ENCODE data around the gene UTS2. TPM values are rescaled to one million over a fixed set of nuclear protein-coding genes. Genes with fewer than 3 reads are reported as not detected.

Gene UTS2
- total RNA-seq, 1 experiment from 2014 or later = 31.0 TPM

DNA sequence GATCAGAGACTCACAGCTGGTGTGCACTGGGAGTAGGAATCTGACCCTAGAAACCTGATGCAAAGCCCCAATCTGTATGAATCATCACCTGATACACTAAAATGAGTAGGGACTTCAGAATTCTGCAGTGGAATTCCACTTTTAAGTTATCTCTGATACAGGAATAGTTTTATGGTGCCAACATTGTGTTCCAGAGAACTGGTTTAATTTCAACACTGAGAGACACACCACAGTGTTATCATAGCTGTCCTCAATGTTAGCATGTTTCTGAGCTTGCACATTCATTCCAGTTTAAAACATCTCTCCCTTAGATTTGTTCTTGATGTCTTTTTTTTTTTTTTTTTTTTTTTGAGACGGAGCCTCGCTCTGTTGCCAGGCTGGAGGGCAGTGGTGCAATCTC, 7.1 kb downstream of the UTS2 start:
- H3K27me3 ChIP-seq (replicated peaks; ENCODE audit: insufficient read depth, low read depth, low read length, poor library complexity) = no peaks in the 10 kb centered on the region
- no peak overlapping the region for H3K27ac ChIP-seq (ENCODE audit: low read depth, low read length, poor library complexity, severe bottlenecking)
- no peaks in the 10 kb centered on the region for H3K4me1 ChIP-seq (ENCODE audit: insufficient read depth, low read length, poor library complexity, severe bottlenecking)
- POLR2A ChIA-PET (ENCODE audit: low non-redundant PET) = no interaction called here
- H3K4me3 ChIP-seq (ENCODE audit: low read depth, low read length, poor library complexity, severe bottlenecking) = no peak overlapping the region
- no peaks in the 10 kb centered on the region for H3K9me3 ChIP-seq (ENCODE audit: low read depth, low read length, poor library complexity, severe bottlenecking)
- no peak for DNase-seq (ENCODE audit: low spot score)
- H3K36me3 ChIP-seq (ENCODE audit: insufficient read depth, low read length, poor library complexity, severe bottlenecking) = no peaks in the 10 kb centered on the region
- no TSS peak for BruUV-seq (replicated peaks)
- CTCF ChIA-PET = no interaction called here
- TF ChIP-seq EZH2 (IDR thresholded peaks at IDR 0.05; ENCODE audit: borderline replicate concordance, low read depth, low read length, poor library complexity, severe bottlenecking) = no peak
- TF ChIP-seq, protein P1, sequence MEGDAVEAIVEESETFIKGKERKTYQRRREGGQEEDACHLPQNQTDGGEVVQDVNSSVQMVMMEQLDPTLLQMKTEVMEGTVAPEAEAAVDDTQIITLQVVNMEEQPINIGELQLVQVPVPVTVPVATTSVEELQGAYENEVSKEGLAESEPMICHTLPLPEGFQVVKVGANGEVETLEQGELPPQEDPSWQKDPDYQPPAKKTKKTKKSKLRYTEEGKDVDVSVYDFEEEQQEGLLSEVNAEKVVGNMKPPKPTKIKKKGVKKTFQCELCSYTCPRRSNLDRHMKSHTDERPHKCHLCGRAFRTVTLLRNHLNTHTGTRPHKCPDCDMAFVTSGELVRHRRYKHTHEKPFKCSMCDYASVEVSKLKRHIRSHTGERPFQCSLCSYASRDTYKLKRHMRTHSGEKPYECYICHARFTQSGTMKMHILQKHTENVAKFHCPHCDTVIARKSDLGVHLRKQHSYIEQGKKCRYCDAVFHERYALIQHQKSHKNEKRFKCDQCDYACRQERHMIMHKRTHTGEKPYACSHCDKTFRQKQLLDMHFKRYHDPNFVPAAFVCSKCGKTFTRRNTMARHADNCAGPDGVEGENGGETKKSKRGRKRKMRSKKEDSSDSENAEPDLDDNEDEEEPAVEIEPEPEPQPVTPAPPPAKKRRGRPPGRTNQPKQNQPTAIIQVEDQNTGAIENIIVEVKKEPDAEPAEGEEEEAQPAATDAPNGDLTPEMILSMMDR (conservative IDR thresholded peaks at IDR 0.05; ENCODE audit: low read depth, low read length) = no peak
- intact Hi-C loops (cut with micrococcal nuclease; ENCODE audit: unreplicated experiment) = no loop called here

DNA sequence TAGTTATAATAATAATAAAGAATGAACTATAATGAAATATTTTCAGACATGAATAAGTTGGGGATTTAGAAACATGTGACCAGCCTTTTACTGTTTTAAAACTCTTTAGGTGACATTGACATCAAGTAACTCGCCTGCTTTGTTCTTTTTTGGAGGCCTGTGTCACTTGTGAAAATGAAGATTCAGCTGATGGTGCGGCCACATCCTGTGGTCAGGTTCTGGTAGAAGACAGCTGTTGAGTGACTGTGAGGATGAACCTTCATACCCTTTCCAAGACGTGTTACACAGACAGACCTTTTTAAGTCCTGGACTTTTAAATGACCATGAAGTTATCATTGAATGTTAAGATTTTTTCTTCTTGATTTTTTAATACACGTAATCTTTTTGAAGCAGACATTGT, 10.3 kb downstream of the UTS2 start:
- ChIA-PET CTCF (no interaction called here), POLR2A (ENCODE audit: low non-redundant PET) (no interaction called here)
- no peak for DNase-seq (ENCODE audit: low spot score)
- no peak for TF ChIP-seq EZH2 (IDR thresholded peaks at IDR 0.05; ENCODE audit: borderline replicate concordance, low read depth, low read length, poor library complexity, severe bottlenecking)
- TF ChIP-seq, protein P1 (conservative IDR thresholded peaks at IDR 0.05; ENCODE audit: low read depth, low read length) = no peak
- Histone ChIP-seq H3K9me3 (ENCODE audit: low read depth, low read length, poor library complexity, severe bottlenecking) (peaks cover 11% of the 10 kb centered on the region), H3K36me3 (ENCODE audit: insufficient read depth, low read length, poor library complexity, severe bottlenecking) (peaks cover 6% of the 10 kb centered on the region), H3K27ac (ENCODE audit: low read depth, low read length, poor library complexity, severe bottlenecking) (no peak overlapping the region), H3K4me3 (ENCODE audit: low read depth, low read length, poor library complexity, severe bottlenecking) (no peak overlapping the region), H3K27me3 (replicated peaks; ENCODE audit: insufficient read depth, low read depth, low read length, poor library complexity) (no peaks in the 10 kb centered on the region), H3K4me1 (ENCODE audit: insufficient read depth, low read length, poor library complexity, severe bottlenecking) (no peaks in the 10 kb centered on the region)
- BruUV-seq (replicated peaks) = no TSS peak
- intact Hi-C loops (cut with micrococcal nuclease; ENCODE audit: unreplicated experiment) = no loop called here

DNA sequence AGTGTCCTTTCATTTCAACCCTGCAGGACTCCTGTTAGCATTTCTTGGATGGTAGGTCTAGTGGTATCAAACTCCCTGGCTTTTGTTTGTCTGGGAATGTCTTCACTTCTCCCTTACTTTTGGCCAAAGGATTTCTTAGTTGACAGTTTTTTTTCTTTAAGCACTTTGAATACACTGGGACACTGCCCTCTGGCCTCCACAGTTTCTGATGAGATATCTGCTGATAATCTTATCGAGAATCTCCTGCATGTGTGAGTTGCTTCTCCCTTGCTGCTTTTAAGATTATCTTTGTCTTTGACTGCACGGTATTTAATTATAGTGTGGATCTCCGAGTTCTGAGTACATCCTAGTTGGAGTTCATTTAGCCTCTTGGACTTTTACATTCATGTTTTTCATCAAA, 13.3 kb downstream of the UTS2 start:
- BruUV-seq (replicated peaks) = no TSS peak
- ChIA-PET CTCF (no interaction called here), POLR2A (ENCODE audit: low non-redundant PET) (interaction anchor here (0.5 kb wide), 1 partner anchor 171 kb away, joined by 8 read pairs; no protein-coding TSS in a partner anchor)

More for the DNA sequence above, 13.3 kb downstream of the UTS2 start:
- Histone ChIP-seq H3K4me3 (ENCODE audit: low read depth, low read length, poor library complexity, severe bottlenecking) (no peak overlapping the region), H3K27ac (ENCODE audit: low read depth, low read length, poor library complexity, severe bottlenecking) (no peak overlapping the region), H3K4me1 (ENCODE audit: insufficient read depth, low read length, poor library complexity, severe bottlenecking) (no peaks in the 10 kb centered on the region), H3K9me3 (ENCODE audit: low read depth, low read length, poor library complexity, severe bottlenecking) (peaks cover 11% of the 10 kb centered on the region), H3K27me3 (replicated peaks; ENCODE audit: insufficient read depth, low read depth, low read length, poor library complexity) (no peaks in the 10 kb centered on the region), H3K36me3 (ENCODE audit: insufficient read depth, low read length, poor library complexity, severe bottlenecking) (peaks cover 6% of the 10 kb centered on the region)
- TF ChIP-seq EZH2 (IDR thresholded peaks at IDR 0.05; ENCODE audit: borderline replicate concordance, low read depth, low read length, poor library complexity, severe bottlenecking) = no peak
- TF ChIP-seq, protein P1 (conservative IDR thresholded peaks at IDR 0.05; ENCODE audit: low read depth, low read length) = no peak
- intact Hi-C loops (cut with micrococcal nuclease; ENCODE audit: unreplicated experiment) = no loop called here
- DNase-seq (ENCODE audit: low spot score) = no peak

Data from A673 (cell line).